OCI-LY1 (cell line): Measurements from ENCODE around the gene TMEM52B.
"Not testable (repeated sequence)": the region's sequence is repeated elsewhere in the genome, so short reads cannot be mapped to it uniquely, and the experiment has no call there.

Experiments
- H2AFZ ChIP-seq: fragments of 200-600 bp; sonication (generic), shearing (Covaris generic); 2 replicates; pipeline ENCODE4 v1.6.0; 2014; ENCODE audit warnings: antibody characterized with exemption, mild to moderate bottlenecking, low read length
- H3F3A ChIP-seq: fragments of 200-600 bp; sonication (generic), shearing (Covaris generic); 2 replicates; pipeline ENCODE4 v1.6.0; 2014; ENCODE audit warnings: mild to moderate bottlenecking, antibody characterized with exemption, low read length, moderate library complexity; ENCODE audit not compliant: insufficient read depth
- H3K27ac ChIP-seq: fragments of 200-600 bp; sonication (generic); 2 replicates; pipeline ENCODE4 v1.5.1; 2014; ENCODE audit warnings: low read length, mixed run types, mild to moderate bottlenecking, low read depth; ENCODE audit not compliant: poor library complexity, severe bottlenecking
- H3K27me3 ChIP-seq: fragments of 200-600 bp; sonication (generic); 2 replicates; pipeline ENCODE4 v1.6.0; 2014; ENCODE audit warnings: antibody characterized with exemption, mild to moderate bottlenecking, low read length, moderate library complexity; ENCODE audit not compliant: insufficient read depth
- H3K36me3 ChIP-seq: fragments of 200-600 bp; sonication (generic); 2 replicates; pipeline ENCODE4 v1.6.1; 2014; ENCODE audit warnings: mild to moderate bottlenecking, antibody characterized with exemption, low read length, moderate library complexity, mixed read lengths; ENCODE audit not compliant: insufficient read depth
- H3K4me1 ChIP-seq: fragments of 200-600 bp; sonication (generic); 2 replicates; pipeline ENCODE4 v1.5.1; 2014; ENCODE audit warnings: mild to moderate bottlenecking, low read length, moderate library complexity; ENCODE audit not compliant: insufficient read depth, severe bottlenecking
- H3K4me2 ChIP-seq: fragments of 200-600 bp; sonication (generic), shearing (Covaris generic); 2 replicates; pipeline ENCODE4 v1.6.1; 2014; ENCODE audit warnings: low read length
- H3K4me3 ChIP-seq: fragments of 200-600 bp; sonication (generic); 2 replicates; pipeline ENCODE4 v1.5.1; 2014; ENCODE audit warnings: low read length, low read depth, mild to moderate bottlenecking, mixed read lengths; ENCODE audit not compliant: poor library complexity, severe bottlenecking
- H3K79me2 ChIP-seq: fragments of 200-600 bp; shearing (Covaris generic); 2 replicates; pipeline ENCODE4 v1.6.1; 2016; ENCODE audit warnings: mixed run types, low read length, mixed read lengths; ENCODE audit not compliant: insufficient read depth
- H3K9ac ChIP-seq: fragments of 200-600 bp; sonication (generic), shearing (Covaris generic); 2 replicates; pipeline ENCODE4 v1.6.1; 2014; ENCODE audit warnings: mild to moderate bottlenecking, low read length, mixed read lengths
- H3K9me2 ChIP-seq: fragments of 200-600 bp; sonication (generic), shearing (Covaris generic); 2 replicates; pipeline ENCODE4 v1.6.1; 2014; ENCODE audit warnings: low read depth, mild to moderate bottlenecking, low read length, mixed read lengths
- H3K9me3 ChIP-seq: fragments of 200-600 bp; shearing (Covaris generic); 2 replicates; pipeline ENCODE4 v1.6.1; 2014; ENCODE audit warnings: low read length, mixed read lengths
- H4K20me1 ChIP-seq: fragments of 200-600 bp; sonication (generic), shearing (Covaris generic); 2 replicates; pipeline ENCODE4 v1.6.0; 2016; ENCODE audit warnings: mild to moderate bottlenecking, low read length; ENCODE audit not compliant: insufficient read depth
- EZH2 ChIP-seq: fragments of 200-600 bp; sonication (generic), shearing (Covaris generic); IDR thresholded peaks from 2 replicates; pipeline ENCODE4 v1.8.0; 2017; ENCODE audit warnings: borderline replicate concordance, mixed run types, mild to moderate bottlenecking, antibody characterized with exemption, low read length, moderate library complexity, mixed read lengths
- TF ChIP-seq, protein P1 (sequence below): fragments of 200-600 bp; sonication (generic), shearing (Covaris generic); IDR thresholded peaks from 2 replicates; pipeline ENCODE4 v1.5.1; 2017; ENCODE audit warnings: mild to moderate bottlenecking, antibody characterized with exemption, low read length, moderate library complexity, mixed read lengths

TMEM52B gene

DNA sequence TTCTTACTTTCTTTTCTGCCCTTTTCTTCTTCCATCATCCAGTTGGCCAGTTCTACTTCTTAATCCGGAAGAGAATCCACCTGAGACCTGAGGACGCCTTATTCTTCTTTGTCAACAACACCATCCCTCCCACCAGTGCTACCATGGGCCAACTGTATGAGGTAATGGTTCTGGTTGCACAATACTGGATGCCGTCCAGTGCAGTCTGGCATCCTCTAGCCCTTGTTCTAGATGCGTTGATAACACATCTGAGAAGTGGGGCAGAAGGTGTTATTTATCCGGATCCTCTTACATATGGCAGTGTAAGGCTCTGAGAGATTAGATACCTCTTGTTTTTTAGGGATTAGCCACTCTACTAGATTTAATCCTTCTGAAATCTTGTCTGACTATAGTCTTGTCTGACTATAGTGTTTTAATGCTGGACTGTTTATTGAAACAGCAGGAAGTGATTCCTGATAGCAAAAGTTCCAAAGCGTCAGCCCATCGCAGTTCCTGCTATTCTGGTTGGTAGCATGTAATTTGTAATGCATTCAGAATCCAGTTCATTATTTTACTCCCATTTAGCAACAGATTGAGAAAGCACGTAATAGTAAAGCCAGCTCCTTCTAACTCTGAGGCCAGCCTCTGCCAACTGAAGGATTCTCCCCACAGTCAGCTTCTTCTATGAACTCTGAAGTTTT, 41.7 kb downstream of the TMEM52B start:
- no peaks in the 10 kb centered on the region for H4K20me1 ChIP-seq
- no peaks in the 10 kb centered on the region for H3K9me3 ChIP-seq
- H3K4me1 ChIP-seq, result peaks cover 26% of the 10 kb centered on the region
- H3F3A ChIP-seq, result no peaks in the 10 kb centered on the region
- H3K4me2 ChIP-seq, result no peak overlapping the region
- no peak overlapping the region for H2AFZ ChIP-seq
- H3K27ac ChIP-seq, result no peak overlapping the region
- H3K36me3 ChIP-seq, result peaks cover 81% of the 10 kb centered on the region
- TF ChIP-seq, protein P1, sequence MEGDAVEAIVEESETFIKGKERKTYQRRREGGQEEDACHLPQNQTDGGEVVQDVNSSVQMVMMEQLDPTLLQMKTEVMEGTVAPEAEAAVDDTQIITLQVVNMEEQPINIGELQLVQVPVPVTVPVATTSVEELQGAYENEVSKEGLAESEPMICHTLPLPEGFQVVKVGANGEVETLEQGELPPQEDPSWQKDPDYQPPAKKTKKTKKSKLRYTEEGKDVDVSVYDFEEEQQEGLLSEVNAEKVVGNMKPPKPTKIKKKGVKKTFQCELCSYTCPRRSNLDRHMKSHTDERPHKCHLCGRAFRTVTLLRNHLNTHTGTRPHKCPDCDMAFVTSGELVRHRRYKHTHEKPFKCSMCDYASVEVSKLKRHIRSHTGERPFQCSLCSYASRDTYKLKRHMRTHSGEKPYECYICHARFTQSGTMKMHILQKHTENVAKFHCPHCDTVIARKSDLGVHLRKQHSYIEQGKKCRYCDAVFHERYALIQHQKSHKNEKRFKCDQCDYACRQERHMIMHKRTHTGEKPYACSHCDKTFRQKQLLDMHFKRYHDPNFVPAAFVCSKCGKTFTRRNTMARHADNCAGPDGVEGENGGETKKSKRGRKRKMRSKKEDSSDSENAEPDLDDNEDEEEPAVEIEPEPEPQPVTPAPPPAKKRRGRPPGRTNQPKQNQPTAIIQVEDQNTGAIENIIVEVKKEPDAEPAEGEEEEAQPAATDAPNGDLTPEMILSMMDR, result no peak
- TF ChIP-seq EZH2, result no peak
- peaks cover 9% of the 10 kb centered on the region for H3K79me2 ChIP-seq
- no peaks in the 10 kb centered on the region for H3K9me2 ChIP-seq
- no peaks in the 10 kb centered on the region for H3K27me3 ChIP-seq
- H3K4me3 ChIP-seq, result no peak overlapping the region
- no peak overlapping the region for H3K9ac ChIP-seq

DNA sequence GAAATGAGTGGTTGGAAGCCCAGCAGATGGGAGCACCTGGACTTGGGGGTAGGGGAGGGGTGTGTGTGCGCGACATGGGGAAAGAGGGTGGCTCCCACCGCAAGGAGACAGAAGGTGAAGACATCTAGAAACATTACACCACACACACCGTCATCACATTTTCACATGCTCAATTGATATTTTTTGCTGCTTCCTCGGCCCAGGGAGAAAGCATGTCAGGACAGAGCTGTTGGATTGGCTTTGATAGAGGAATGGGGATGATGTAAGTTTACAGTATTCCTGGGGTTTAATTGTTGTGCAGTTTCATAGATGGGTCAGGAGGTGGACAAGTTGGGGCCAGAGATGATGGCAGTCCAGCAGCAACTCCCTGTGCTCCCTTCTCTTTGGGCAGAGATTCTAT, 43.0 kb downstream of the TMEM52B start:
- Histone ChIP-seq H3K27ac (no peak overlapping the region), H3K4me3 (no peak overlapping the region), H3K9me3 (no peaks in the 10 kb centered on the region), H3K4me1 (peaks cover 27% of the 10 kb centered on the region), H3K27me3 (no peaks in the 10 kb centered on the region), H3F3A (no peaks in the 10 kb centered on the region), H2AFZ (no peak overlapping the region), H4K20me1 (no peaks in the 10 kb centered on the region), H3K79me2 (no peaks in the 10 kb centered on the region), H3K4me2 (no peak overlapping the region), H3K36me3 (peaks cover 77% of the 10 kb centered on the region), H3K9ac (no peak overlapping the region), H3K9me2 (no peaks in the 10 kb centered on the region)
- no peak for TF ChIP-seq EZH2
- TF ChIP-seq, protein P1, result no peak

DNA sequence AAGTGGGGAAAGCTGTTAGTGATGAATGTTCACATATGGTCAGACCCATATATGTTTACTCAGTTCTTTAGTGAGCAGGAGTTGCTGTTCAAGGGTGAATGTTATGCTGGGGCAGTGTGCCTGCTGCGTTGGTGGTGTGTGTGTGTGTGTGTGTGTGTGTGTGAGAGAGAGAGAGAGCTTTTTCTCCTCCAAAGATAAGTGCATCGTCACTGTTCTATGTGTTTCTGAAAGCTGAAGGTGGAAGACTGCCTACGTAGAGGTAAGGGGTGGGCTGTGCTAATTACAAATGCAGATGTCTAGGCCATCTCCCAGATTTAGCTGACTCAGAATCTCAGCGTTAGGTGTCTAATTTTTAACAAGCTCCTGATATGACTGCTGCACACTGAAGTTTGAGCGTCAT, 44.4 kb downstream of the TMEM52B start:
- H3K9ac ChIP-seq, result no peak overlapping the region
- peaks cover 41% of the 10 kb centered on the region for H3K4me1 ChIP-seq
- H3K4me3 ChIP-seq, result no peak overlapping the region
- H3K4me2 ChIP-seq, result no peak overlapping the region
- H4K20me1 ChIP-seq, result no peaks in the 10 kb centered on the region
- TF ChIP-seq EZH2, result no peak
- TF ChIP-seq, protein P1, result no peak
- H3K9me3 ChIP-seq, result no peaks in the 10 kb centered on the region
- 0 out of 2 replicates have a peak, but pooled peaks cover 4% of the 10 kb centered on the region for H3F3A ChIP-seq
- H2AFZ ChIP-seq, result no peak overlapping the region
- H3K79me2 ChIP-seq, result no peaks in the 10 kb centered on the region
- H3K27ac ChIP-seq, result peak overlapping the region; percentile 44
- no peaks in the 10 kb centered on the region for H3K27me3 ChIP-seq
- H3K36me3 ChIP-seq, result peaks cover 65% of the 10 kb centered on the region
- H3K9me2 ChIP-seq, result no peaks in the 10 kb centered on the region

DNA sequence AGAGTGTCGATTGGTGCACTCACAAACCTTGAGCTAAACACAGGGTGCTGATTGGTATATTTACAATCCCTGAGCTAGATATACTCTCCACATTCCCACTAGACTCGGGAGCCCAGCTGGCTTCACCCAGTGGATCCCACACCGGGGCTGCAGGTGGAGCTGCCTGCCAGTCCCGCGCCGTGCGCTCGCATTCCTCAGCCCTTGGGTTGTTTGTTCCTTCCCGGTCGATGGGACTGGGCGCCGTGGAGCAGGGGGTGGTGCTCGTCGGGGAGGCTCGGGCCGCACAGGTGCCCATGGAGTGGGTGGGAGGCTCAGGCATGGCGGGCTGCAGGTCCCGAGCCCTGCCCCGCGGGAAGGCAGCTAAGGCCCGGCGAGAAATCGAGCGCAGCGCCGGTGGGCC, 46.6 kb downstream of the TMEM52B start:
- not testable (repeated sequence) for H3F3A ChIP-seq, H4K20me1 ChIP-seq, H3K9ac ChIP-seq

More for the DNA sequence above, 46.6 kb downstream of the TMEM52B start:
- peaks cover 54% of the 10 kb centered on the region for H3K4me1 ChIP-seq
- not testable (repeated sequence) for H3K4me2 ChIP-seq, H3K9me2 ChIP-seq, H3K4me3 ChIP-seq, H3K79me2 ChIP-seq, H3K27me3 ChIP-seq, H3K27ac ChIP-seq, H2AFZ ChIP-seq, H3K9me3 ChIP-seq
- peaks cover 54% of the 10 kb centered on the region for H3K36me3 ChIP-seq
